Gastrocnemius medialis (tissue), 4 donors: ENCODE results near the gene PRDM2. TPM values are rescaled to one million over a fixed set of nuclear protein-coding genes. Genes with fewer than 3 reads are reported as not detected.

ENCODE experiments used
- ATAC-seq, 2 donors: fragments of 150-250 bp; one replicate each; pipeline ENCODE4 v1.9.1; 2016
- DNase-seq, 2 donors: peaks; one replicate each; pipeline ENCODE4 v3.0.0-alpha.2; 2019
- H3K27ac ChIP-seq, 4 donors: fragments of 200-600 bp; sonication (generic); 1 replicate in 1 of 4; 2 replicates in 3 of 4; pipeline ENCODE4 v1.5.1; 2016 to 2018; ENCODE audit warnings: mild to moderate bottlenecking in 2 of 4, moderate library complexity in 1 of 4
- H3K27me3 ChIP-seq, 3 donors: fragments of 200-600 bp; sonication (generic) in 2 of 3; 1 replicate in 1 of 3; 2 replicates in 2 of 3; pipeline versions ENCODE4 v1.5.1 to v1.6.0; 2016 to 2019; ENCODE audit warnings: mild to moderate bottlenecking in 1 of 3, moderate library complexity in 1 of 3
- H3K36me3 ChIP-seq, 2 donors: fragments of 200-600 bp; sonication (generic) in 1 of 2; one replicate each; pipeline ENCODE4 v1.5.1; 2017 to 2018
- H3K4me1 ChIP-seq, 2 donors: fragments of 200-600 bp; sonication (generic) in 1 of 2; one replicate each; pipeline ENCODE4 v1.5.1; 2016 to 2017; ENCODE audit warnings: mild to moderate bottlenecking in 2 of 2
- H3K4me3 ChIP-seq, 4 donors: fragments of 200-600 bp; sonication (generic) in 3 of 4; 1 replicate in 1 of 4; 2 replicates in 3 of 4; pipeline ENCODE4 v1.5.1; 2016 to 2019; ENCODE audit warnings: mild to moderate bottlenecking in 2 of 4
- H3K9me3 ChIP-seq, 3 donors: fragments of 200-600 bp; sonication (generic) in 2 of 3; 1 replicate in 1 of 3; 2 replicates in 2 of 3; pipeline ENCODE4 v1.5.1; 2016 to 2019
- POLR2A ChIP-seq, 2 donors: fragments of 450-650 bp; IDR thresholded peaks; one replicate each; pipeline ENCODE4 v1.6.1; 2017; ENCODE audit warnings: antibody characterized with exemption in 2 of 2, mild to moderate bottlenecking in 2 of 2, moderate library complexity in 2 of 2
- in situ Hi-C, 4 donors: fragments of 200-750 bp; cut with MboI; loops; one replicate each; pipeline versions ENCODE4 v1.15.0 to v1.8.0; 2017; ENCODE audit warnings: low sequenced_read_pairs in 4 of 4
- intact Hi-C: fragments of 100-400 bp; cut with DNase I; formaldehyde crosslinking; loops from one replicate; pipeline ENCODE4 v1.15.1; 2023; ENCODE audit warnings: low total_unique reads
- total RNA-seq, 4 donors: library from RNA; depleted of rRNA; stranded (reverse); fragments of >200 nt; gene quantifications; one replicate each; pipeline versions ENCODE4 v1.1.0 to v1.2.3, GENCODE V29; 2016
- TF ChIP-seq, protein P1 (sequence below), 5 experiments: fragments of 450-650 bp in 3 of 5; fragments of 200-600 bp in 2 of 5; sonication (generic) in 2 of 5; IDR thresholded peaks in 4 of 5; conservative IDR thresholded peaks in 1 of 5; 1 replicate in 4 of 5; 2 replicates in 1 of 5; pipeline ENCODE4 v1.5.1; 2016 to 2019; ENCODE audit warnings: antibody characterized with exemption in 5 of 5, mild to moderate bottlenecking in 3 of 5, moderate library complexity in 3 of 5

Gene PRDM2
- total RNA-seq, 4 donors from 2014 or later: 24.1 to 38.3 (median 35.6) TPM

DNA sequence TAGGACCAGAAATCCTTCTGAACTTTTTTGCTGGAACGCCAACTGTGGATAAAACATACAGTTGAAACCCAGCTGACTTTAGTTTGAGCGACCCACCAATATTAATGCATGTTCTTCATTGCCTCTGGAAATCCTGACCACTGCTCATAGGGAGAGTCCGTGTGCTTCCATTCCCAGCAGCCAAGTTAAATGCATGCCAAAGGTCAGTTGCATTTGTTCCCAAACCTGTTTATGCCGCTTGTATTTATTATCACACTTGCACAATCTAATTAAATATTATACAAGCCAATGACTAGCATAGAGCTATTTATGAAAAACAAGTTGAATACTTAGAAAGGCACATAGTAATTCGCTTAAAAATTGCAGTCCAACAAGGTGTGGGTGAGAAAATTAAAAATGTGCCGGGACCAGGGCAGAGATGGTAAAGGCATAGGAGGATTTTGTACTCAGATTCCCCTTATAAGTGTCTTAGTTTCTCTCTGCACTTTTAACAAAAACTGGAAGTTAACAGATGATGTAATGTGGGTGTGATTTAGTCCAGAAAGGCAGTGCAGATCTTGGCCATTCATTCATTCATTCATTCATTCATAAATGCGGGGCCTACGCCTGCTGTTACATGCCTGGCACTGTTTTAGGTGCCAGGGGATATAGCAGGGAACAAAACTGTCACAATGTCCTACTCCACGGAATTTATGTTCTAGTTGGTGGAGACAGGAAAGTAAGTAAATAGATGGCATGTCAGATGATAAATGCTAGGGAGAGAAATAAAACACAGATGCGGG lies 99.7 kb downstream of the PRDM2 start:
- intact Hi-C loops (loop anchor here (10.0 kb wide), 1 partner anchor 285 kb away; the partner anchor contains the start of gene LRRC38), in situ Hi-C loops (loop anchor here in 1 of 4 donors (10.0 kb wide), 1 partner anchor 45 kb away; no protein-coding TSS in a partner anchor)
- Histone ChIP-seq H3K27ac (peak overlapping the region in 2 of 4 donors; percentile 20 to 42), H3K9me3 (no peaks in the 10 kb centered on the region), H3K4me3 (no peak overlapping the region), H3K27me3 (no peaks in the 10 kb centered on the region), H3K36me3 (peaks cover 0 to 4% of the 10 kb centered on the region in 2 donors), H3K4me1 (peaks cover 44 to 50% of the 10 kb centered on the region in 2 donors)
- no peak for TF ChIP-seq POLR2A (IDR thresholded peaks at IDR 0.05)
- TF ChIP-seq, protein P1, sequence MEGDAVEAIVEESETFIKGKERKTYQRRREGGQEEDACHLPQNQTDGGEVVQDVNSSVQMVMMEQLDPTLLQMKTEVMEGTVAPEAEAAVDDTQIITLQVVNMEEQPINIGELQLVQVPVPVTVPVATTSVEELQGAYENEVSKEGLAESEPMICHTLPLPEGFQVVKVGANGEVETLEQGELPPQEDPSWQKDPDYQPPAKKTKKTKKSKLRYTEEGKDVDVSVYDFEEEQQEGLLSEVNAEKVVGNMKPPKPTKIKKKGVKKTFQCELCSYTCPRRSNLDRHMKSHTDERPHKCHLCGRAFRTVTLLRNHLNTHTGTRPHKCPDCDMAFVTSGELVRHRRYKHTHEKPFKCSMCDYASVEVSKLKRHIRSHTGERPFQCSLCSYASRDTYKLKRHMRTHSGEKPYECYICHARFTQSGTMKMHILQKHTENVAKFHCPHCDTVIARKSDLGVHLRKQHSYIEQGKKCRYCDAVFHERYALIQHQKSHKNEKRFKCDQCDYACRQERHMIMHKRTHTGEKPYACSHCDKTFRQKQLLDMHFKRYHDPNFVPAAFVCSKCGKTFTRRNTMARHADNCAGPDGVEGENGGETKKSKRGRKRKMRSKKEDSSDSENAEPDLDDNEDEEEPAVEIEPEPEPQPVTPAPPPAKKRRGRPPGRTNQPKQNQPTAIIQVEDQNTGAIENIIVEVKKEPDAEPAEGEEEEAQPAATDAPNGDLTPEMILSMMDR (IDR thresholded peaks at IDR 0.05 in 4 of 5, conservative IDR thresholded peaks at IDR 0.05 in 1 of 5): no peak
- DNase-seq (no peak), ATAC-seq (peak in 1 of 2 donors; percentile 46)

DNA sequence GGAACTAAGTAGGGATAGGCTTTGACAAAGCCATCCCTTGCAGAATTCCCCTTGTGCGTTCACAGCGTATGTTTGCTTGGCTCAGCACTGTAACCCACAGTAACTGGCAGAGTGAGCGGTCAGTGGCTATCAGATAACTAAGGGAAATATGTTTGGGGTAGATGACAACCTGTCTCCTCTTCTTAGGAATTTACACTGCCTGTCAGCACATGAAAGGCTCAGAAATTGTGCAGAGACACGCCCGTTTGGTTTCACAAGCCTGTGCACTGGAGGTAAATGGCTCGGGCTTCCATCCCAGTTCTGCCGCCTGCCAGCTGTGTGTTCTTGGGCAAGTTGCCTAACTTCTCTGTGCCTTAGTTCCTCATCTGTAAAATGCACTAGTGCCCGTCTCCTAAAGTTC lies 101.2 kb downstream of the PRDM2 start:
- in situ Hi-C loops (loop anchor here in 1 of 4 donors (10.0 kb wide), 1 partner anchor 46 kb away; no protein-coding TSS in a partner anchor), intact Hi-C loops (no loop called here)
- ATAC-seq (no peak), DNase-seq (no peak)
- Histone ChIP-seq H3K27me3 (no peaks in the 10 kb centered on the region), H3K36me3 (peaks cover 0 to 4% of the 10 kb centered on the region in 2 donors), H3K4me1 (peaks cover 37 to 44% of the 10 kb centered on the region in 2 donors), H3K27ac (peak overlapping the region in 1 of 4 donors; percentile 22), H3K4me3 (no peak overlapping the region), H3K9me3 (no peaks in the 10 kb centered on the region)
- TF ChIP-seq, protein P1 (IDR thresholded peaks at IDR 0.05 in 4 of 5, conservative IDR thresholded peaks at IDR 0.05 in 1 of 5): no peak
- TF ChIP-seq POLR2A (IDR thresholded peaks at IDR 0.05): no peak

DNA sequence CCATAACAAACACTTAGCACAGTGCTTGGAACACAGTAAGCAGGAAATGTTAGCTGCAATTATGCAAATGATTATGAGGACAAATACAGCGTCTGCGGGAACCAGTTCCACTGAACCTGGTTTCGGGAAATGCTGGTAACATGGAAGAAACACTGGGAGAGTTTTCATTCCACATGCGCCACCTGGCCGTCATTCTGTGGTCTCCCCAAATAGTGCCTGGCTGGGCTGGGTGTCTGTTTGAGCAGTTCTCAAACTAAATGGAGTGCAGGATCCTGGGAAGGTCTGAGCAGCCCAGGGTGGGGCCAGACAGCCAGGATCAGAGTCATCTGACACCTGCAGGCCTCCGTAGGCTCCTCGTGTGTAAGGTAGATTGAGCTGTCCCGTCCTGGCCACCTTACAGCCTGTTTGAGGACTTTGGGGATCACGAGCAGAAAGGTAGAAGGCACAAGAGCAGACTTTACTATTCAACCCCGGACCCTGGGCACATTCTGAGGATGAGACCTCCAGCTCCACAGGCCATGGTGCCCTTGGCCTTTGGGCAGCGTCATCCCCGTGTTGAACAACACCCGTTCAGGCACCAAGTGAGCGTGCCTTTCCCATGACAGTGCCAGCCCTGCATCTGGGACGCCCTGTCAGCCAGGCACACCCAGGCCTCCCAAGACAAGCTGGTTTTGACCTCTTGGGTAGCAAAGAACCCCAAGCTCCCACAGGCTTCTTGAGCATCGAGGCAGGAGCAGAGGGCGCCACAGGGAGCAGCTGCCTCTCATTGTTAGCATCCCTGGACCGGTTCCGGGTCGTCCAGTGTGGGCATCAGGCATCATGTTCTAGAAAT lies 101.9 kb downstream of the PRDM2 start:
- intact Hi-C loops (no loop called here), in situ Hi-C loops (loop anchor here in 1 of 4 donors (10.0 kb wide), 1 partner anchor 47 kb away; no protein-coding TSS in a partner anchor)
- DNase-seq: no peak
- Histone ChIP-seq H3K27me3 (no peaks in the 10 kb centered on the region), H3K27ac (no peak overlapping the region), H3K4me3 (no peak overlapping the region), H3K9me3 (no peaks in the 10 kb centered on the region), H3K36me3 (peaks cover 0 to 4% of the 10 kb centered on the region in 2 donors), H3K4me1 (peaks cover 36 to 44% of the 10 kb centered on the region in 2 donors)
- no peak for TF ChIP-seq POLR2A (IDR thresholded peaks at IDR 0.05)
- TF ChIP-seq, protein P1 (IDR thresholded peaks at IDR 0.05 in 4 of 5, conservative IDR thresholded peaks at IDR 0.05 in 1 of 5): no peak
- ATAC-seq: no peak

DNA sequence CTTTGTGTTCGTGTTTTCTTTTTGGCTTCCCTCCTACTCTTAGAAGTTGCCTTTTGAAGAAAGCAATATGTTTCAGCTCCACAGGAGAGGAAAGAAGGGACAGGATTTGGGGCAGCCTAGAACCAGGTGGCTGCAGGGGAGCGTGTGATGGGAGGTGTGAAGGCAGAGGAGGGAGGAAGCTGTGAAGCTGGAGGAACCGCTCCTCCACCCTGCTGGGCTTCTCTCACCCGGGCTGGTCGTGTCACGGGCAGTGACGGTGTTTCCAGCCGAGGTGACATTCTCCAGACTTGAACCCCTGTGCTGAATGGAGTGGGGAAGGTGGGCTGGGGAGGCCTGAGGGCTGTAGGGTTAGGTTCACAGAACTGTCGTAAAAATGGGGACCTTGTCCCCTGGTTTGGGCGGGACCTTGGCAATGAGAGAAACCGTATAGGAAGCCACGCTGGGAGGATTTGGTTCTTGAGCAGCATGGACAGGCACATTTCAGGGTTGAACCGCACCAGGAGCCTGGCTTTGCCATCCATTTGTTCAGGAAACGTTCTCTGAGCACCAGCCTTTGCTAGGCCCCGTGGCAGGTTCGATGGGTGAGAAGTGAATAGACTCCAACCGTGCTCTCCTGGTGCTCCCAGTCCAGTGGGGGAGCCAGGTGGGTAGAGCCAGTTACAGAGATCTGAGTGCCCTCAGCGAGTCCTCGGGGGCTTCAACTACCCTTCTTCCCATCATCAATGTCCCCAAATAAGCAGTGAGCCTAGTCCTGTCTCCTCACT lies 103.0 kb downstream of the PRDM2 start:
- no peak overlapping the region for H3K4me3 ChIP-seq
- H3K36me3 ChIP-seq: peaks cover 0 to 4% of the 10 kb centered on the region in 2 donors
- H3K4me1 ChIP-seq: peaks cover 29 to 34% of the 10 kb centered on the region in 2 donors
- no peak overlapping the region for H3K27ac ChIP-seq
- intact Hi-C loops: no loop called here
- H3K27me3 ChIP-seq: no peaks in the 10 kb centered on the region
- no peaks in the 10 kb centered on the region for H3K9me3 ChIP-seq
- in situ Hi-C loops: loop anchor here in 1 of 4 donors (10.0 kb wide), 1 partner anchor 48 kb away; no protein-coding TSS in a partner anchor
- TF ChIP-seq, protein P1 (IDR thresholded peaks at IDR 0.05 in 4 of 5, conservative IDR thresholded peaks at IDR 0.05 in 1 of 5): no peak
- TF ChIP-seq POLR2A (IDR thresholded peaks at IDR 0.05): no peak
- DNase-seq (no peak), ATAC-seq (no peak)
